GM13976 (cell line): Measurements from ENCODE around the gene MFRP.
A peak's percentile ranks its signal among the peaks of the same experiment; 100 is the strongest.

ENCODE experiments used
- DNase-seq: peaks from one replicate; pipeline ENCODE4 v3.0.0; 2012; ENCODE audit warnings: low spot score
- CTCF ChIP-seq: IDR thresholded peaks from 2 replicates; pipeline ENCODE4 v1.5.1; 2012; ENCODE audit warnings: borderline replicate concordance, mild to moderate bottlenecking; ENCODE audit not compliant: insufficient read depth; ENCODE audit errors: extremely low read depth, missing control alignments, control extremely low read depth
- in situ Hi-C: fragments of 300-500 bp; cut with MboI; formaldehyde crosslinking; loops from one replicate; pipeline ENCODE4 v1.12.0; 2022; ENCODE audit warnings: low sequenced_read_pairs, mixed read lengths, inconsistent platforms; ENCODE audit not compliant: unreplicated experiment

MFRP gene

DNA sequence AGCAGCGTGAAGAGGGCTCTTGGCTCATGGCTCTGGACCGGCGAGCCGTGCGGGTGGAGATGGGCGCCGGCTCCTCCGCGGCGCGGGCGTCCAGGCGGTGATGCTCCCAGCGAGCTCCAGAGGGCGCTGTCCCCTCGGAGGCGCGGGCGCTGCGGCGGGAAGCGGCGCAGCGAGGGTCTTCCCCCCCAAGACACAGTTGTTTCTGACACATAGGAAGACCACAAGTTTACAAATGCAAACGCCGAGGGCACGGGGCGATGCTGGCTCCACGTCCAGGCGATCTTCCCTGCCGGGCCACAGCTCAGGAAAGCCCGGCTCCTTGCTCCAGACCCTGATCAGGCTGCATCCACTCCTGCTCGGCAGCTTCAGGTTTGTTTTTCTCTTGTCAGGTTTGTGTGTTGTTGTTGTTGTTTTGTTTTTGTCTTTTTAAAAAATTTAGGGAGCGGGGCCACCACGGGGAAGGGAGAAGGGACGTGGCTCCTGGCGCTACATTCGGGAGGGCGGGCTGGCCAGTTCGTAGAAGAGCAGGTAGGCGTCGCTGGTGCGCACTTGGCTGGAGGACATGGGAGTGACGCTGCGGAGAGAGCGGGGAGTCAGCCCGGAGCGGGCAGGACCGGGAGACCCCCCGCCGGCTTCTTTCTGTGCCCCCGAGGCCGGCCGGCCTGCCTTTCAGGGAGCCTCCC lies 10.0 kb upstream of the MFRP start:
- in situ Hi-C loops = loop anchor here (10.0 kb wide), 1 partner anchor 118 kb away; no protein-coding TSS in a partner anchor
- peak; percentile 91 for DNase-seq
- peak; percentile 98 for TF ChIP-seq CTCF

- no peak for DNase-seq
- in situ Hi-C loops = loop anchor here (10.0 kb wide), 1 partner anchor 120 kb away; no protein-coding TSS in a partner anchor
- no peak for TF ChIP-seq CTCF
Measured at GRCh38 chr11:119355091-119355843, 8.8 kb upstream of the MFRP start.

GRCh38 chr11:119352857-119353260 lies 6.4 kb upstream of the MFRP start:
- TF ChIP-seq CTCF = no peak
- DNase-seq = no peak
- in situ Hi-C loops = loop anchor here (10.0 kb wide), 1 partner anchor 122 kb away; no protein-coding TSS in a partner anchor

- no peak for TF ChIP-seq CTCF
- in situ Hi-C loops = loop anchor here (10.0 kb wide), 1 partner anchor 124 kb away; no protein-coding TSS in a partner anchor
- DNase-seq = no peak
Measured at GRCh38 chr11:119351232-119351631, 4.7 kb upstream of the MFRP start.

- in situ Hi-C loops = loop anchor here (10.0 kb wide), 1 partner anchor 124 kb away; no protein-coding TSS in a partner anchor
- TF ChIP-seq CTCF = no peak
- no peak for DNase-seq
Measured at GRCh38 chr11:119350302-119350701, 3.8 kb upstream of the MFRP start.

DNA sequence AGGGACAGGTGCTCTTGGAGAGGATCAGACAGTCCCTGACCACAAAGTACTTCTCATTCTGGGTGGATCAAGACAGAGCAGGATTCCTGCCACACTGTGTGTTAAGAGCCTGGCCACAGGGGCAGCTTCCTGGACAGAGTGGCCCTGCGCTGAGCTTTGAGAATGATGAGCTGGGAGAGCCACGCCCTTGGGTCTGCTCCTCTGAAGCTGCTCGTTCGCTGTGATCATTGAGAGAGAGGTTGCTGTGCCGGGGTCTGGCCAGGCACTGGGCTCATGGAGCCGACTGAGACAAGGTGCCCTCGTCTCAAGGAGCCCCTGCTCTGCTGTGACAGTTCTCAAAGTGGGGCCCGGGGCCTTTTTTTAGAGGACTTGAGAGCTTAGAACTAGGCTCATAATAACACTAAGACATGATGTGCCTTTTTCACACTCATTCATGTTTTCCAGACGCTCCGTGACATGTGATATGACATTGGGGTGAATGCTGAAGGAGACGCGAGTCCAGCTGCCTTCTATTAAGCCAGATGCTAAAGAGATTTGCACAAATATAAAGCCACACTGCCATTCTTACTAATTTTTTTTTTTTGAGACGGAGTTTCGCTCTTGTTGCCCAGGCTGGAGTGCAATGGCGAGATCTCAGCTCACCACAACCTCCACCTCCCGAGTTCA lies 1.6 kb upstream of the MFRP start:
- DNase-seq = no peak
- in situ Hi-C loops = no loop called here
- TF ChIP-seq CTCF = no peak
